ENCODE data around the gene RERE. TPM values are rescaled to one million over a fixed set of nuclear protein-coding genes. Genes with fewer than 3 reads are reported as not detected.
A peak's percentile ranks its signal among the peaks of the same experiment; 100 is the strongest.
"Not testable (repeated sequence)": the region's sequence is repeated elsewhere in the genome, so short reads cannot be mapped to it uniquely, and the experiment has no call there.

RERE gene
- total RNA-seq, 1 experiment from 2014 or later = 37.1 TPM

GRCh38 chr1:8457760-8458381 is 359.6 kb downstream of the RERE start:
- no peak for DNase-seq (ENCODE audit: low spot score)

- no peak for DNase-seq (ENCODE audit: low spot score)
These were observed 360.4 kb downstream of the RERE start for GRCh38 chr1:8456991-8457390.

- DNase-seq (ENCODE audit: low spot score) = peak; percentile 25
These were observed 361.0 kb downstream of the RERE start for GRCh38 chr1:8456308-8456912.

- DNase-seq (ENCODE audit: low spot score) = no peak
These were observed 361.6 kb downstream of the RERE start for GRCh38 chr1:8455700-8456307.

GRCh38 chr1:8450312-8450711 is 367.1 kb downstream of the RERE start:
- DNase-seq (ENCODE audit: low spot score) = no peak

- peak; percentile 35 for DNase-seq (ENCODE audit: low spot score)
These were observed 368.4 kb downstream of the RERE start for GRCh38 chr1:8448911-8449661.

- not testable (repeated sequence) for DNase-seq (ENCODE audit: low spot score)
These were observed 368.9 kb downstream of the RERE start for GRCh38 chr1:8448505-8448904.

- DNase-seq (ENCODE audit: low spot score) = no peak
These were observed 369.8 kb downstream of the RERE start for GRCh38 chr1:8447616-8448150.

- DNase-seq (ENCODE audit: low spot score) = not testable (repeated sequence)
These were observed 371.3 kb downstream of the RERE start for GRCh38 chr1:8446119-8446518.

- peak; percentile 19 for DNase-seq (ENCODE audit: low spot score)
These were observed 373.8 kb downstream of the RERE start for GRCh38 chr1:8443558-8444194.

- DNase-seq (ENCODE audit: low spot score) = no peak
These were observed 376.0 kb downstream of the RERE start for GRCh38 chr1:8441426-8441825.

- peak; percentile 84 for DNase-seq (ENCODE audit: low spot score)
These were observed 378.3 kb downstream of the RERE start for GRCh38 chr1:8439015-8439702.

- DNase-seq (ENCODE audit: low spot score) = no peak
These were observed 379.0 kb downstream of the RERE start for GRCh38 chr1:8438489-8438888.

- no peak for DNase-seq (ENCODE audit: low spot score)
These were observed 380.1 kb downstream of the RERE start for GRCh38 chr1:8437347-8437746.

GRCh38 chr1:8435569-8436071 is 381.8 kb downstream of the RERE start:
- DNase-seq (ENCODE audit: low spot score) = no peak

GRCh38 chr1:8434101-8434500 is 383.3 kb downstream of the RERE start:
- DNase-seq (ENCODE audit: low spot score) = no peak

GRCh38 chr1:8431784-8432183 is 385.7 kb downstream of the RERE start:
- no peak for DNase-seq (ENCODE audit: low spot score)

- DNase-seq (ENCODE audit: low spot score) = no peak
These were observed 386.4 kb downstream of the RERE start for GRCh38 chr1:8431019-8431418.

GRCh38 chr1:8430476-8430875 is 387.0 kb downstream of the RERE start:
- no peak for DNase-seq (ENCODE audit: low spot score)

GRCh38 chr1:8429549-8430110 is 387.8 kb downstream of the RERE start:
- no peak for DNase-seq (ENCODE audit: low spot score)

All from HT-29 (cell line).